H1 (cell line): ENCODE results near the gene GSG1L. TPM values are rescaled to one million over a fixed set of nuclear protein-coding genes. Genes with fewer than 3 reads are reported as not detected.

Source experiments
- CTCF ChIA-PET: fragments of 300-600 bp; sonication (Branson Sonifier 250); formaldehyde crosslinking; loops from one replicate; lab custom pipeline; 2021; ENCODE audit not compliant: partially characterized antibody; lab: Charles Lee
- POLR2A ChIA-PET: fragments of 300-600 bp; sonication (Branson Sonifier 250); formaldehyde crosslinking; loops from one replicate; lab custom pipeline; 2021; ENCODE audit warnings: inconsistent platforms; ENCODE audit not compliant: partially characterized antibody; lab: Charles Lee
- DNase-seq, 2 experiments: peaks; one replicate each; pipeline versions ENCODE4 v3.0.0 to v3.0.0-alpha.2; 2010 to 2022; ENCODE audit warnings: low spot score in 2 of 2, low read depth in 1 of 2, mixed read lengths in 1 of 2
- FAIRE-seq: peaks from 2 replicates; lab custom pipeline; 2011; peaks lifted over from hg19 to GRCh38; lab: Jason Lieb, UNC
- H2AFZ ChIP-seq: 2 replicates; pipeline ENCODE4 v1.8.1; 2012; ENCODE audit warnings: low read length, inconsistent platforms
- H2AK5ac ChIP-seq: 2 replicates; pipeline ENCODE4 v1.6.1; 2013; ENCODE audit warnings: low read depth, low read length
- H2BK120ac ChIP-seq: replicated peaks from 2 replicates; pipeline ENCODE3; 2013; ENCODE audit warnings: low read depth, low read length, inconsistent platforms
- H2BK12ac ChIP-seq: 2 replicates; pipeline ENCODE4 v1.6.1; 2013; ENCODE audit warnings: low read depth, low read length
- H2BK15ac ChIP-seq: 2 replicates; pipeline ENCODE4 v1.6.1; 2013; ENCODE audit warnings: low read length
- H2BK20ac ChIP-seq: 2 replicates; pipeline ENCODE4 v1.6.1; 2013; ENCODE audit warnings: low read length
- H2BK5ac ChIP-seq: 2 replicates; pipeline ENCODE4 v1.6.1; 2013; ENCODE audit warnings: low read depth, low read length
- H3K14ac ChIP-seq: 2 replicates; pipeline ENCODE4 v1.6.1; 2013; ENCODE audit warnings: inconsistent platforms; ENCODE audit not compliant: insufficient read length
- H3K18ac ChIP-seq: 2 replicates; pipeline ENCODE4 v1.6.1; 2013; ENCODE audit warnings: low read length; ENCODE audit errors: extremely low read depth
- H3K23ac ChIP-seq: 2 replicates; pipeline ENCODE4 v1.6.1; 2013; ENCODE audit warnings: inconsistent platforms; ENCODE audit not compliant: insufficient read length
- H3K23me2 ChIP-seq: 2 replicates; pipeline ENCODE4 v1.6.1; 2013; ENCODE audit warnings: low read depth, low read length
- H3K27ac ChIP-seq: 2 replicates; pipeline ENCODE4 v1.6.1; 2011; ENCODE audit warnings: low read depth, low read length, inconsistent platforms
- H3K27me3 ChIP-seq, 4 experiments: replicated peaks in 1 of 4; 1 replicate in 1 of 4; 2 replicates in 3 of 4; pipeline versions ENCODE4 v1.6.1 to v1.8.1; 2011 to 2013; ENCODE audit warnings: low read length in 3 of 4, mild to moderate bottlenecking in 3 of 4, inconsistent platforms in 2 of 4, mixed read lengths in 2 of 4, moderate library complexity in 1 of 4; ENCODE audit not compliant: control insufficient read depth in 3 of 4, insufficient read depth in 3 of 4; ENCODE audit errors: extremely low read depth in 1 of 4
- H3K36me3 ChIP-seq, 4 experiments: 2 replicates each; pipeline versions ENCODE4 v1.6.1 to v1.8.1; 2011 to 2013; ENCODE audit warnings: mild to moderate bottlenecking in 4 of 4, low read length in 3 of 4, moderate library complexity in 2 of 4, control low read depth in 1 of 4, inconsistent platforms in 1 of 4; ENCODE audit not compliant: insufficient read depth in 4 of 4, control insufficient read depth in 2 of 4
- H3K4ac ChIP-seq: replicated peaks from 2 replicates; pipeline ENCODE3; 2013; ENCODE audit warnings: low read length, low read depth, mixed read lengths, inconsistent platforms; ENCODE audit not compliant: insufficient read length
- H3K4me1 ChIP-seq, 4 experiments: replicated peaks in 1 of 4; 1 replicate in 1 of 4; 2 replicates in 3 of 4; pipeline versions ENCODE4 v1.6.1 to v1.8.1; 2011 to 2013; ENCODE audit warnings: low read length in 3 of 4, inconsistent platforms in 2 of 4, mixed read lengths in 1 of 4; ENCODE audit not compliant: insufficient read depth in 4 of 4, control insufficient read depth in 3 of 4
- H3K4me2 ChIP-seq, 2 experiments: 2 replicates each; pipeline versions ENCODE4 v1.6.1 to v1.8.1; 2011 to 2013; ENCODE audit warnings: low read depth in 2 of 2, low read length in 2 of 2, control low read depth in 1 of 2, inconsistent platforms in 1 of 2, mild to moderate bottlenecking in 1 of 2; ENCODE audit not compliant: insufficient read depth in 1 of 2
- H3K4me3 ChIP-seq, 4 experiments: fragments of 200-600, 300-600 bp in 1 of 4; sonication (generic), shearing (Covaris generic), sonication (Bioruptor Twin) in 1 of 4; 2 replicates each; pipeline versions ENCODE4 v1.5.1 to v1.8.1; 2011 to 2016; ENCODE audit warnings: low read length in 4 of 4, low read depth in 3 of 4, control low read depth in 2 of 4, inconsistent platforms in 2 of 4, mild to moderate bottlenecking in 2 of 4, mixed read lengths in 1 of 4, moderate library complexity in 1 of 4; ENCODE audit not compliant: insufficient read depth in 2 of 4; ENCODE audit errors: extremely low read depth in 1 of 4
- H3K56ac ChIP-seq: replicated peaks from 2 replicates; pipeline ENCODE3; 2013; ENCODE audit warnings: low read depth, mild to moderate bottlenecking, mixed read lengths, low read length, inconsistent platforms; ENCODE audit not compliant: insufficient read length
- H3K79me1 ChIP-seq: 2 replicates; pipeline ENCODE4 v1.6.1; 2013; ENCODE audit warnings: low read depth, low read length, control low read depth
- H3K79me2 ChIP-seq, 2 experiments: 2 replicates each; pipeline versions ENCODE4 v1.6.1 to v1.8.1; 2012 to 2013; ENCODE audit warnings: low read length in 2 of 2, mild to moderate bottlenecking in 2 of 2, inconsistent platforms in 1 of 2; ENCODE audit not compliant: insufficient read depth in 2 of 2, control insufficient read depth in 1 of 2
- H3K9ac ChIP-seq, 4 experiments: replicated peaks in 1 of 4; 1 replicate in 1 of 4; 2 replicates in 3 of 4; pipeline versions ENCODE4 v1.6.1 to v1.8.1; 2011 to 2013; ENCODE audit warnings: low read depth in 3 of 4, low read length in 3 of 4, control low read depth in 2 of 4, mild to moderate bottlenecking in 2 of 4, moderate library complexity in 2 of 4, inconsistent platforms in 1 of 4; ENCODE audit errors: extremely low read depth in 1 of 4
- H3K9me3 ChIP-seq, 2 experiments: 2 replicates each; pipeline versions ENCODE4 v1.6.1 to v1.8.1; 2012 to 2013; ENCODE audit warnings: mild to moderate bottlenecking in 2 of 2, moderate library complexity in 2 of 2, control low read depth in 1 of 2, inconsistent platforms in 1 of 2, low read depth in 1 of 2, low read length in 1 of 2, mixed read lengths in 1 of 2; ENCODE audit not compliant: insufficient read depth in 2 of 2
- H4K20me1 ChIP-seq, 2 experiments: replicated peaks in 1 of 2; 2 replicates each; pipeline versions ENCODE3 to v1.8.1; 2011 to 2013; ENCODE audit warnings: inconsistent platforms in 2 of 2, low read length in 2 of 2, mild to moderate bottlenecking in 1 of 2; ENCODE audit not compliant: insufficient read depth in 2 of 2, control insufficient read depth in 1 of 2
- H4K5ac ChIP-seq: 2 replicates; pipeline ENCODE4 v1.6.1; 2013; ENCODE audit warnings: low read length, low read depth, mixed read lengths, inconsistent platforms; ENCODE audit not compliant: insufficient read length
- H4K8ac ChIP-seq: 2 replicates; pipeline ENCODE4 v1.8.0; 2013; ENCODE audit warnings: mild to moderate bottlenecking, moderate library complexity, low read length, inconsistent platforms; ENCODE audit not compliant: insufficient read depth; ENCODE audit errors: extremely low read depth
- H4K91ac ChIP-seq: replicated peaks from 2 replicates; pipeline ENCODE3; 2013; ENCODE audit warnings: low read length, mixed read lengths, inconsistent platforms; ENCODE audit not compliant: insufficient read length
- EZH2 ChIP-seq: fragments of 200-600 bp; sonication (generic); IDR thresholded peaks from 2 replicates; pipeline ENCODE4 v1.7.1; 2012; ENCODE audit warnings: low read depth, mild to moderate bottlenecking, moderate library complexity, low read length, inconsistent platforms; ENCODE audit not compliant: severe bottlenecking
- NANOG ChIP-seq: IDR thresholded peaks from 2 replicates; pipeline ENCODE4 v1.6.1; 2011; ENCODE audit warnings: low read length, low read depth, mild to moderate bottlenecking, inconsistent platforms; ENCODE audit not compliant: insufficient read depth, poor library complexity, severe bottlenecking
- RNF2 ChIP-seq: fragments of 200-900, 300-1000 bp; sonication (generic); IDR thresholded peaks from 2 replicates; pipeline ENCODE4 v1.7.1; 2016; ENCODE audit warnings: borderline replicate concordance, low read depth, mild to moderate bottlenecking, antibody characterized with exemption, low read length; ENCODE audit not compliant: poor library complexity, severe bottlenecking; ENCODE audit errors: missing control alignments
- SAP30 ChIP-seq: fragments of 300-600 bp; sonication (generic); IDR thresholded peaks from 2 replicates; pipeline ENCODE4 v1.7.1; 2012; ENCODE audit warnings: low read length, moderate library complexity, mild to moderate bottlenecking, inconsistent platforms; ENCODE audit not compliant: insufficient read depth, insufficient replicate concordance
- SUZ12 ChIP-seq: fragments of 200-600 bp; sonication (generic); IDR thresholded peaks from 2 replicates; pipeline ENCODE4 v1.6.1; 2012; ENCODE audit warnings: mild to moderate bottlenecking, inconsistent platforms, low read length, moderate library complexity, mixed read lengths
- WGBS, 2 experiments: shearing (Covaris generic) in 1 of 2; methylation state at CpG; one replicate each; pipeline versions ENCODE4 v1.1.6 to v1.1.7; 2013 to 2015; ENCODE audit warnings: low lambda C conversion rate in 2 of 2, mixed read lengths in 2 of 2, inconsistent platforms in 1 of 2, low coverage in 1 of 2, missing lambda C conversion rate in 1 of 2; ENCODE audit not compliant: insufficient replicate concordance in 2 of 2, insufficient coverage in 1 of 2, insufficient read length in 1 of 2; ENCODE audit errors: extremely low coverage in 1 of 2, missing lambda C conversion rate in 1 of 2; 5-methylcytosine and 5-hydroxymethylcytosine counted together
- polyA plus RNA-seq, 7 experiments: library from polyadenylated mRNA; depleted of rRNA in 3 of 7; stranded (reverse) in 5 of 7; unstranded in 2 of 7; fragments of >200 nt in 5 of 7; fragments of 200-250 nt in 2 of 7; gene quantifications; 1 replicate in 5 of 7; 2 replicates in 1 of 7; 4 replicates in 1 of 7; pipeline versions ENCODE4 v1.2.1 to v1.2.3, GENCODE V29; 2011 to 2013; ENCODE audit warnings: missing spikeins in 2 of 7, mixed read lengths in 2 of 7
- total RNA-seq: library from RNA; stranded (reverse); fragmentation: NEBNext Ultra II Directional; extraction: Animal tissue kit (Norgen Biotek cat#: 25700); gene quantifications from 2 replicates; pipeline ENCODE4 v1.2.1, GENCODE V29; 2021

The GSG1L gene
- total and polyA plus RNA-seq, 2 of the 8 experiments (the other 6 are each of a cell fraction or from before 2014, with no cell fraction given) = 0.71 to 1.1 TPM

- Histone ChIP-seq H3K23ac (no peak overlapping the region), H3K27me3 (no peaks in the 10 kb centered on the region), H3K4me2 (no peak overlapping the region), H3K79me2 (no peaks in the 10 kb centered on the region), H3K56ac (no peak overlapping the region), H3K23me2 (no peaks in the 10 kb centered on the region), H3K4me1 (peaks cover 0 to 3% (median 1%) of the 10 kb centered on the region in 4 experiments; a peak in 2 of 7 replicates), H2BK120ac (no peak overlapping the region), H3K14ac (peak overlapping the region; percentile 88), H3K4ac (no peak overlapping the region), H3K79me1 (no peaks in the 10 kb centered on the region), H2BK20ac (no peak overlapping the region), H2BK5ac (no peak overlapping the region), H3K36me3 (peaks cover 0 to 7% (median 0%) of the 10 kb centered on the region in 4 experiments; a peak in 1 of 8 replicates), H4K8ac (no peak overlapping the region; the same call in 1 of the 2 replicates), H4K91ac (no peak overlapping the region), H4K5ac (no peak overlapping the region), H2BK15ac (no peak overlapping the region), H2AFZ (no peak overlapping the region), H3K18ac (no peak overlapping the region), H4K20me1 (peaks cover 0 to 2% of the 10 kb centered on the region in 2 experiments), H3K4me3 (no peak overlapping the region), H2BK12ac (no peak overlapping the region), H3K9ac (no peak overlapping the region; a peak in 1 of 7 replicates), H3K27ac (no peak overlapping the region), H3K9me3 (peaks cover 0 to 3% of the 10 kb centered on the region in 2 experiments; a peak in 2 of 4 replicates), H2AK5ac (no peak overlapping the region)
- DNase-seq (no peak), FAIRE-seq (no peak)
- ChIA-PET CTCF (interaction anchor here (0.8 to 3.4 kb wide), 7 partner anchors 11 to 107 kb away, joined by 3 to 14 read pairs (median 4); no protein-coding TSS in a partner anchor), POLR2A (no interaction called here)
- whole genome bisulfite sequencing, 2 experiments = 89% methylated on average over 9 of the region's 9 CpGs; no CpG with 5 or more reads in 1 of the 2 experiments
- TF ChIP-seq SAP30 (no peak), NANOG (no peak), SUZ12 (no peak), RNF2 (no peak), EZH2 (no peak)
Observed at GRCh38 chr16:27759301-27759871, 304.1 kb downstream of the GSG1L start.
